GM12878 (cell line): ENCODE data around the gene SMKR1.

Experiments
- EGR1 ChIP-seq, 2 experiments: IDR thresholded peaks; 1 replicate in 1 of 2; 2 replicates in 1 of 2; pipeline ENCODE4 v1.6.1; 2011 to 2012; ENCODE audit warnings: low read depth in 2 of 2, low read length in 2 of 2, borderline replicate concordance in 1 of 2, mild to moderate bottlenecking in 1 of 2, moderate library complexity in 1 of 2
- EZH2 ChIP-seq: IDR thresholded peaks from 2 replicates; pipeline ENCODE4 v1.6.1; 2012; ENCODE audit warnings: low read depth, mild to moderate bottlenecking, control low read depth, inconsistent platforms, low read length, borderline replicate concordance; ENCODE audit not compliant: control insufficient read depth

DNA sequence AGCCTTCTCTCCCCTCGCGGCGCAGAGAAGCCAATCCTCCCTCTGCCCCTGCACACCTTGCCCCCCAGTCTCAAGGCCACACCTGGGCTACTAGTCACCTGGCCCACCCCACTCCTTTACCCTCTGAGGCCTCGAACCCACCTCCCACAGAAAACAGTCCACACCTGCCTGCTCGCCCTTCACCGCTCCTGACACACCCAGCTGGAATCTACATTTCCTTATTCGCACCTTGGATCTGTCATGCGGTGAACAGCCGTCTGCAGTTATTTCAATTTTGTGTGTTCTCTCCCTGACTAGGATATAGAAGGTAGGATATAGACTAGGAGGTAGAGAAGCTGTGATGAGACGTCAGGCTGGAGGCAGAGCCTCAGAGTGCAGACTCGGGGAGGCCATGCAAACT is 29.4 kb downstream of the SMKR1 start:
- TF ChIP-seq EGR1 (IDR thresholded peaks at IDR 0.05; ENCODE audit: borderline replicate concordance in 1 of 2, low read depth in 2 of 2, low read length in 2 of 2) (no peak), EZH2 (no peak)
